ENCODE results near the gene ADM2. TPM values are rescaled to one million over a fixed set of nuclear protein-coding genes. Genes with fewer than 3 reads are reported as not detected.

The ADM2 gene
- 0.64 and 0.87 TPM in 2 replicates for total RNA-seq

GRCh38 chr22:50481440-50482106 lies at the start of gene ADM2:
Gene ADM2, plus strand, starts transcription at chr22:50481543. Its CDS starts 305 bp downstream, at chr22:50481848.

GRCh38 chr22:50474710-50475651 lies 6.4 kb upstream of the ADM2 start, which contains the start of gene SBF1:
Gene SBF1, minus strand, starts transcription at chr22:50475035. Its CDS starts 195 bp downstream, at chr22:50474840.

GRCh38 chr22:50486561-50487289 lies 5.4 kb downstream of the ADM2 start, which contains the start of gene MIOX:
Gene MIOX, plus strand, starts transcription at chr22:50486859. Its CDS starts 39 bp downstream, at chr22:50486898.

GRCh38 chr22:50507421-50507990 lies 26.2 kb downstream of the ADM2 start, which contains the start of gene LMF2:
Gene LMF2, minus strand, starts transcription at chr22:50507702. Its CDS starts 27 bp downstream, at chr22:50507675.

GRCh38 chr22:50507991-50508884 lies 26.9 kb downstream of the ADM2 start, which contains the start of gene NCAPH2:
Gene NCAPH2, plus strand, starts transcription at chr22:50508224. Its CDS starts 114 bp downstream, at chr22:50508338.

GRCh38 chr22:50525104-50525857 lies 43.9 kb downstream of the ADM2 start, which contains the start of gene SCO2:
Gene SCO2, minus strand, starts transcription at chr22:50525598. Its CDS starts 1,187 bp downstream, at chr22:50524411.

GRCh38 chr22:50529897-50530579 lies 48.7 kb downstream of the ADM2 start, which contains the start of gene TYMP:
Gene TYMP, minus strand, starts transcription at chr22:50530012. Its CDS starts 303 bp downstream, at chr22:50529709.

Other genes with a start within 250 kb of the ADM2 start
- 19.9 and 21.1 TPM in 2 replicates for gene TUBGCP6, start 236.5 kb upstream of the ADM2 start, total RNA-seq
- gene HDAC10, start 230.3 kb upstream of the ADM2 start, total RNA-seq: 18.3 and 31.2 TPM in 2 replicates
- gene MAPK12, start 219.9 kb upstream of the ADM2 start, total RNA-seq: 53.5 and 56.0 TPM in 2 replicates
- 28.7 and 36.6 TPM in 2 replicates for gene MAPK11, start 211.2 kb upstream of the ADM2 start, total RNA-seq
- 68.6 and 71.5 TPM in 2 replicates for gene PLXNB2, start 173.9 kb upstream of the ADM2 start, total RNA-seq
- gene DENND6B, start 154.5 kb upstream of the ADM2 start, total RNA-seq: 3.0 and 3.4 TPM in 2 replicates
- gene PPP6R2, start 138.2 kb upstream of the ADM2 start, total RNA-seq: 39.8 and 41.1 TPM in 2 replicates
- gene SBF1, start 6.5 kb upstream of the ADM2 start, total RNA-seq: 47.4 and 50.8 TPM in 2 replicates
- gene MIOX, start 5.3 kb downstream of the ADM2 start, total RNA-seq: not detected in 2 replicates
- 78.3 and 88.4 TPM in 2 replicates for gene LMF2, start 26.2 kb downstream of the ADM2 start, total RNA-seq
- gene NCAPH2, start 26.7 kb downstream of the ADM2 start, total RNA-seq: 63.0 and 70.5 TPM in 2 replicates
- gene SCO2, start 44.1 kb downstream of the ADM2 start, total RNA-seq: 3.7 and 13.6 TPM in 2 replicates
- 27.3 and 32.5 TPM in 2 replicates for gene TYMP, start 48.5 kb downstream of the ADM2 start, total RNA-seq
- gene KLHDC7B, start 64.4 kb downstream of the ADM2 start, total RNA-seq: not detected in 2 replicates
- not detected in 2 replicates for gene SYCE3, start 81.4 kb downstream of the ADM2 start, total RNA-seq
- 0.60 and 1.5 TPM in 2 replicates for gene CPT1B, start 96.9 kb downstream of the ADM2 start, total RNA-seq
- 25.7 and 26.6 TPM in 2 replicates for gene CHKB, start 101.3 kb downstream of the ADM2 start, total RNA-seq
- gene MAPK8IP2, start 119.2 kb downstream of the ADM2 start, total RNA-seq: 0.07 and 0.34 TPM in 2 replicates
- 25.1 and 27.9 TPM in 2 replicates for gene ARSA, start 146.6 kb downstream of the ADM2 start, total RNA-seq
- gene SHANK3, start 191.3 kb downstream of the ADM2 start, total RNA-seq: 27.8 and 32.5 TPM in 2 replicates